Lung (tissue), 12 donors: ENCODE results near the gene FA2H. TPM values are rescaled to one million over a fixed set of nuclear protein-coding genes. Genes with fewer than 3 reads are reported as not detected.

Experiments
- ATAC-seq: fragments of 200-7000 bp; cut with Tn5 transposase; one replicate; pipeline ENCODE4 v1.9.1; 2020; ENCODE audit warnings: moderate number of reproducible peaks; ENCODE audit not compliant: insufficient read depth, low FRiP score
- DNase-seq, 3 donors: peaks; one replicate each; pipeline ENCODE4 v3.0.0-alpha.2; 2013 to 2017
- H3K27ac ChIP-seq, 2 donors: one replicate each; pipeline ENCODE4 v1.5.1; 2013; ENCODE audit warnings: mild to moderate bottlenecking in 2 of 2, moderate library complexity in 2 of 2, control low read depth in 1 of 2, inconsistent platforms in 1 of 2, low read depth in 1 of 2, low read length in 1 of 2
- H3K27me3 ChIP-seq, 3 donors: one replicate each; pipeline ENCODE4 v1.5.1; 2013; ENCODE audit warnings: low read length in 2 of 3; ENCODE audit not compliant: control insufficient read depth in 3 of 3, insufficient read depth in 3 of 3
- H3K36me3 ChIP-seq, 4 donors: one replicate each; pipeline ENCODE4 v1.5.1; 2013; ENCODE audit warnings: low read length in 4 of 4, mild to moderate bottlenecking in 1 of 4, moderate library complexity in 1 of 4; ENCODE audit not compliant: control insufficient read depth in 4 of 4, insufficient read depth in 4 of 4
- H3K4me1 ChIP-seq, 5 donors: one replicate each; pipeline ENCODE4 v1.5.1; 2013; ENCODE audit warnings: low read length in 5 of 5, mild to moderate bottlenecking in 2 of 5, moderate library complexity in 1 of 5; ENCODE audit not compliant: control insufficient read depth in 5 of 5, insufficient read depth in 5 of 5
- H3K4me3 ChIP-seq: one replicate; pipeline ENCODE4 v1.5.1; 2013; ENCODE audit warnings: mild to moderate bottlenecking, control low read depth, moderate library complexity
- H3K9ac ChIP-seq, 2 donors: one replicate each; pipeline ENCODE4 v1.5.1; 2013; ENCODE audit warnings: low read length in 2 of 2, control low read depth in 1 of 2; ENCODE audit not compliant: insufficient read depth in 1 of 2
- H3K9me3 ChIP-seq, 4 donors: one replicate each; pipeline ENCODE4 v1.5.1; 2013; ENCODE audit warnings: low read length in 3 of 4, mild to moderate bottlenecking in 1 of 4, moderate library complexity in 1 of 4; ENCODE audit not compliant: control insufficient read depth in 4 of 4, insufficient read depth in 3 of 4
- CTCF ChIP-seq: IDR thresholded peaks from 2 replicates; pipeline ENCODE4 v1.5.1; 2012; ENCODE audit warnings: mild to moderate bottlenecking; ENCODE audit errors: control extremely low read depth, extremely low read depth
- WGBS, 2 donors: extraction: QIAGEN DNeasy Blood & Tissue Kit; methylation state at CpG; one replicate each; pipeline ENCODE4 v1.1.7; 2013; 5-methylcytosine and 5-hydroxymethylcytosine counted together
- polyA plus RNA-seq, 2 donors: library from polyadenylated mRNA; stranded (reverse); fragments of 200-250 nt; gene quantifications; one replicate each; pipeline ENCODE4 v1.2.1, GENCODE V29; 2013
- total RNA-seq, 2 donors: library from RNA; depleted of rRNA in 1 of 2; stranded (reverse); fragments of >200 nt in 1 of 2; gene quantifications; one replicate each; pipeline ENCODE4 v1.2.1, GENCODE V29; 2014 to 2021
- donor health status: control.
- donor health status: control.
- donor health status: Bipolar disorder and iron deficiency.
- donor health status: healthy.
- donor health status: DM: yes; HTN: yes; CAD: no.

Gene FA2H
- total and polyA plus RNA-seq, 4 donors = 2.1 to 7.1 (median 4.7) TPM

- Histone ChIP-seq H3K4me1 (no peaks in the 10 kb centered on the region), H3K4me3 (no peak overlapping the region), H3K36me3 (no peaks in the 10 kb centered on the region), H3K9ac (no peak overlapping the region), H3K27ac (no peak overlapping the region), H3K9me3 (peaks cover 0 to 1% (median 0%) of the 10 kb centered on the region in 4 donors), H3K27me3 (no peaks in the 10 kb centered on the region)
- ATAC-seq = no peak
- TF ChIP-seq CTCF = no peak
- WGBS, 2 donors = 44 to 84% methylated on average over 1 of the region's 1 CpG
- DNase-seq = no peak
Observed at GRCh38 chr16:74797414-74797813, 22.8 kb upstream of the FA2H start.

- H3K27me3 ChIP-seq = no peaks in the 10 kb centered on the region
Observed at GRCh38 chr16:74795104-74795503, 20.5 kb upstream of the FA2H start.

GRCh38 chr16:74794668-74795067 lies 20.0 kb upstream of the FA2H start:
- H3K4me1 ChIP-seq = no peaks in the 10 kb centered on the region
- no peak overlapping the region for H3K9ac ChIP-seq
- no peak overlapping the region for H3K27ac ChIP-seq
- TF ChIP-seq CTCF = no peak
- ATAC-seq (no peak), DNase-seq (no peak)
- no peaks in the 10 kb centered on the region for H3K27me3 ChIP-seq
- H3K4me3 ChIP-seq = no peak overlapping the region
- H3K36me3 ChIP-seq = no peaks in the 10 kb centered on the region
- peaks cover 0 to 8% (median 0%) of the 10 kb centered on the region in 4 donors for H3K9me3 ChIP-seq
- 41 to 85% methylated on average over 2 of the region's 2 CpGs for whole genome bisulfite sequencing, 2 donors

More at GRCh38 chr16:74795104-74795503, 20.5 kb upstream of the FA2H start:
- peaks cover 0 to 8% (median 0%) of the 10 kb centered on the region in 4 donors for H3K9me3 ChIP-seq
- 88 to 89% methylated on average over 2 of the region's 2 CpGs for WGBS, 2 donors
- no peak overlapping the region for H3K27ac ChIP-seq
- H3K9ac ChIP-seq = no peak overlapping the region
- DNase-seq = no peak
- H3K36me3 ChIP-seq = no peaks in the 10 kb centered on the region
- TF ChIP-seq CTCF = no peak
- no peaks in the 10 kb centered on the region for H3K4me1 ChIP-seq
- H3K4me3 ChIP-seq = no peak overlapping the region
- ATAC-seq = no peak

- no peaks in the 10 kb centered on the region for H3K4me1 ChIP-seq
- DNase-seq (no peak), ATAC-seq (no peak)
- H3K4me3 ChIP-seq = no peak overlapping the region
- TF ChIP-seq CTCF = no peak
- H3K27ac ChIP-seq = no peak overlapping the region
- H3K27me3 ChIP-seq = no peaks in the 10 kb centered on the region
- WGBS, 2 donors = 89 to 91% methylated on average over 2 of the region's 2 CpGs
- no peaks in the 10 kb centered on the region for H3K36me3 ChIP-seq
- H3K9ac ChIP-seq = no peak overlapping the region
- H3K9me3 ChIP-seq = peaks cover 0 to 8% (median 0%) of the 10 kb centered on the region in 4 donors
Observed at GRCh38 chr16:74793571-74793970, 19.0 kb upstream of the FA2H start.
